Psoas muscle (tissue), 8 donors: ENCODE measurements around the gene DTX2. TPM values are rescaled to one million over a fixed set of nuclear protein-coding genes. Genes with fewer than 3 reads are reported as not detected.

Source experiments
- ATAC-seq, 4 donors: fragments of 200-7000 bp; cut with Tn5 transposase; one replicate each; pipeline ENCODE4 v1.9.1; 2020; ENCODE audit warnings: moderate library complexity in 3 of 4, mild to moderate bottlenecking in 2 of 4
- DNase-seq, 2 donors: peaks; one replicate each; pipeline ENCODE4 v3.0.0-alpha.2; 2020
- H3K27ac ChIP-seq: fragments of 200-600 bp; one replicate; pipeline ENCODE4 v1.8.0; 2022
- H3K27me3 ChIP-seq, 3 donors: fragments of 200-600 bp in 1 of 3; one replicate each; pipeline versions ENCODE4 v1.6.1 to v1.8.0; 2013 to 2022; ENCODE audit warnings: low read length in 2 of 3, mild to moderate bottlenecking in 2 of 3, moderate library complexity in 1 of 3; ENCODE audit not compliant: insufficient read depth in 3 of 3
- H3K36me3 ChIP-seq, 2 donors: fragments of 200-600 bp in 1 of 2; one replicate each; pipeline versions ENCODE4 v1.6.1 to v1.8.0; 2013 to 2022; ENCODE audit warnings: low read depth in 1 of 2, mild to moderate bottlenecking in 1 of 2, moderate library complexity in 1 of 2; ENCODE audit not compliant: insufficient read depth in 1 of 2
- H3K4me1 ChIP-seq: fragments of 200-600 bp; one replicate; pipeline ENCODE4 v1.8.0; 2022
- H3K4me3 ChIP-seq: fragments of 200-600 bp; one replicate; pipeline ENCODE4 v1.8.0; 2022; ENCODE audit warnings: mild to moderate bottlenecking
- H3K9me3 ChIP-seq: fragments of 200-600 bp; one replicate; pipeline ENCODE4 v1.8.0; 2022
- CTCF ChIP-seq: fragments of 200-600 bp; IDR thresholded peaks from one replicate; pipeline ENCODE4 v1.8.0; 2022; ENCODE audit warnings: antibody characterized with exemption
- WGBS, 3 donors: extraction: QIAGEN DNeasy Blood & Tissue Kit; methylation state at CpG; one replicate each; pipeline versions ENCODE4 v1.1.6 to v1.1.7; 2013; 5-methylcytosine and 5-hydroxymethylcytosine counted together
- intact Hi-C, 2 donors: fragments of 100-400 bp; cut with DNase I; formaldehyde crosslinking; loops; one replicate each; pipeline versions ENCODE4 v1.11.0 to v1.14.2; 2022
- polyA plus RNA-seq, 3 donors: library from polyadenylated mRNA; stranded (reverse); fragments of 200-250 nt; gene quantifications; one replicate each; pipeline ENCODE4 v1.2.3, GENCODE V29; 2013
- total RNA-seq, 4 donors: library from RNA; stranded (reverse); fragmentation: NEBNext Ultra II Directional in 2 of 4; extraction: Animal tissue kit (Norgen Biotek cat#: 25700) in 2 of 4; gene quantifications; one replicate each; pipeline versions ENCODE4 v1.2.1 to v1.2.4, GENCODE V29; 2021 to 2023
- donor health status: healthy with polysubstance abuse.
- donor health status: DM: no; HTN: no; CAD: no; lungs with moderate emphysema.
- donor health status: Bipolar disorder and iron deficiency.
- donor health status: healthy.
- donor health status: DM: yes; HTN: yes; CAD: no.
- donor health status: DM: no; HTN: no; CAD: no.
- donor health status: DM: no; HTN: no; CAD: no.
- donor health status: DM: yes; HTN: yes; CAD: no.

DTX2 gene
- total and polyA plus RNA-seq, 7 donors: 10.5 to 21.5 (median 15.5) TPM

- H3K4me1 ChIP-seq: no peaks in the 10 kb centered on the region
- ATAC-seq (no peak), DNase-seq (no peak)
- no peak overlapping the region for H3K4me3 ChIP-seq
- WGBS, 3 donors: 80 to 85% (median 82%) methylated on average over 13 of the region's 13 CpGs
- H3K36me3 ChIP-seq: no peaks in the 10 kb centered on the region
- no peaks in the 10 kb centered on the region for H3K9me3 ChIP-seq
- no peaks in the 10 kb centered on the region for H3K27me3 ChIP-seq
- TF ChIP-seq CTCF: no peak
- H3K27ac ChIP-seq: no peak overlapping the region
- intact Hi-C loops: no loop called here
Measured at GRCh38 chr7:76428149-76428823, 33.2 kb upstream of the DTX2 start.

- no peak for TF ChIP-seq CTCF
- no peaks in the 10 kb centered on the region for H3K4me1 ChIP-seq
- no peaks in the 10 kb centered on the region for H3K27me3 ChIP-seq
- DNase-seq (peak in 1 of 2 donors; percentile 70), ATAC-seq (peak; percentile 30 to 90 (median 82))
- WGBS, 3 donors: 74 to 79% (median 78%) methylated on average over 18 of the region's 18 CpGs
- H3K27ac ChIP-seq: no peak overlapping the region
- H3K9me3 ChIP-seq: no peaks in the 10 kb centered on the region
- intact Hi-C loops: no loop called here
- H3K4me3 ChIP-seq: no peak overlapping the region
- H3K36me3 ChIP-seq: no peaks in the 10 kb centered on the region
Measured at GRCh38 chr7:76428868-76429805, 32.4 kb upstream of the DTX2 start.

GRCh38 chr7:76430211-76430610, 31.3 kb upstream of the DTX2 start:
- Histone ChIP-seq H3K27ac (no peak overlapping the region), H3K9me3 (no peaks in the 10 kb centered on the region), H3K4me1 (no peaks in the 10 kb centered on the region), H3K4me3 (no peak overlapping the region), H3K36me3 (no peaks in the 10 kb centered on the region), H3K27me3 (no peaks in the 10 kb centered on the region)
- no peak for TF ChIP-seq CTCF
- no peak for DNase-seq
- ATAC-seq: no peak
- intact Hi-C loops: no loop called here
- WGBS, 3 donors: 94 to 95% (median 95%) methylated on average over 9 of the region's 9 CpGs

GRCh38 chr7:76430836-76431235, 30.7 kb upstream of the DTX2 start:
- 88 to 97% (median 95%) methylated on average over 3 of the region's 3 CpGs for WGBS, 3 donors
- Histone ChIP-seq H3K9me3 (no peaks in the 10 kb centered on the region), H3K36me3 (no peaks in the 10 kb centered on the region), H3K4me3 (no peak overlapping the region), H3K27ac (no peak overlapping the region), H3K4me1 (no peaks in the 10 kb centered on the region), H3K27me3 (no peaks in the 10 kb centered on the region)
- ATAC-seq: no peak
- intact Hi-C loops: no loop called here
- DNase-seq: no peak
- TF ChIP-seq CTCF: no peak
